HCT116 (cell line): ENCODE measurements around the gene EXOSC1. TPM values are rescaled to one million over a fixed set of nuclear protein-coding genes. Genes with fewer than 3 reads are reported as not detected.

Experiments used
- ATAC-seq: fragments of 200-7000 bp; cut with Tn5 transposase; 2 replicates; pipeline ENCODE4 v1.9.1; 2020; ENCODE audit warnings: mild to moderate bottlenecking, moderate library complexity
- BruUV-seq: library from RNA; stranded (reverse); fragments of 400-500 nt; replicated peaks from 2 replicates; lab custom pipeline; 2021; lab: Mats Ljungman, UMichigan
- CTCF ChIA-PET: fragments of 300-600 bp; sonication (Branson Sonifier 250); formaldehyde crosslinking; loops from one replicate; lab custom pipeline; 2021; ENCODE audit warnings: antibody characterized with exemption; lab: Charles Lee
- POLR2A ChIA-PET: fragments of 300-600, 350-600 bp; sonication (Branson Sonifier 250); formaldehyde crosslinking; loops from one replicate; lab custom pipeline; 2021; ENCODE audit warnings: antibody characterized with exemption; lab: Charles Lee
- RAD21 ChIA-PET, 2 experiments: fragments of 300-600 bp; sonication (Branson Sonifier 250); formaldehyde crosslinking; loops; one replicate each; lab custom pipeline; 2023; ENCODE audit warnings: low total read pairs in 2 of 2; ENCODE audit not compliant: uncharacterized antibody in 2 of 2, unreplicated experiment in 2 of 2, low non-redundant PET in 1 of 2; lab: Charles Lee
- DNase-seq: peaks from one replicate; pipeline ENCODE4 v3.0.0-alpha.2; 2010; ENCODE audit warnings: low read depth, low spot score
- H2AFZ ChIP-seq: fragments of 200-600 bp; shearing (Covaris generic), sonication (generic); 2 replicates; pipeline ENCODE4 v1.6.1; 2017; ENCODE audit warnings: low read depth, mixed run types, mixed read lengths, antibody characterized with exemption, low read length; ENCODE audit not compliant: poor library complexity, severe bottlenecking
- H3K27ac ChIP-seq: 2 replicates; pipeline ENCODE4 v1.5.1; 2012; ENCODE audit warnings: low read depth, low read length
- H3K27me3 ChIP-seq: fragments of 200-600 bp; sonication (generic); 2 replicates; pipeline ENCODE4 v1.6.1; 2016; ENCODE audit warnings: mixed run types, low read length, mixed read lengths; ENCODE audit not compliant: insufficient read depth
- H3K36me3 ChIP-seq, 2 experiments: fragments of 200-500 bp in 1 of 2; fragments of 200-600 bp in 1 of 2; sonication (Bioruptor generic) in 1 of 2; sonication (generic) in 1 of 2; 2 replicates each; pipeline versions ENCODE4 v1.5.1 to v1.6.1; 2014 to 2016; ENCODE audit warnings: low read length in 2 of 2, inconsistent platforms in 1 of 2, mixed read lengths in 1 of 2, mixed run types in 1 of 2; ENCODE audit not compliant: insufficient read depth in 2 of 2, control insufficient read depth in 1 of 2
- H3K4me1 ChIP-seq, 2 experiments: fragments of 200-600 bp in 1 of 2; sonication (generic) in 1 of 2; 2 replicates each; pipeline versions ENCODE4 v1.5.1 to v1.6.1; 2012 to 2017; ENCODE audit warnings: low read length in 2 of 2, inconsistent platforms in 1 of 2, mild to moderate bottlenecking in 1 of 2, mixed read lengths in 1 of 2, mixed run types in 1 of 2, moderate library complexity in 1 of 2; ENCODE audit not compliant: insufficient read depth in 2 of 2, control insufficient read depth in 1 of 2
- H3K4me2 ChIP-seq: fragments of 200-600 bp; sonication (generic); 2 replicates; pipeline ENCODE4 v1.6.1; 2017; ENCODE audit warnings: mixed run types, low read length, mixed read lengths
- H3K4me3 ChIP-seq, 2 experiments: fragments of 200-600 bp in 1 of 2; sonication (generic) in 1 of 2; replicated peaks in 1 of 2; 2 replicates each; pipeline ENCODE4 v1.5.1; 2011 to 2016; ENCODE audit warnings: low read length in 2 of 2, control low read depth in 1 of 2, low read depth in 1 of 2, mild to moderate bottlenecking in 1 of 2, mixed read lengths in 1 of 2, mixed run types in 1 of 2
- H3K79me2 ChIP-seq: fragments of 200-600 bp; sonication (generic); 2 replicates; pipeline ENCODE4 v1.6.1; 2017; ENCODE audit warnings: mild to moderate bottlenecking, mixed run types, low read length, moderate library complexity, mixed read lengths; ENCODE audit not compliant: insufficient read depth
- H3K9ac ChIP-seq: fragments of 200-600 bp; sonication (generic); 2 replicates; pipeline ENCODE4 v1.6.1; 2016; ENCODE audit warnings: low read length, mixed read lengths
- H3K9me2 ChIP-seq: fragments of 200-600 bp; sonication (generic), shearing (Covaris generic); 2 replicates; pipeline ENCODE4 v1.6.1; 2017; ENCODE audit warnings: mixed run types, mild to moderate bottlenecking, moderate library complexity; ENCODE audit not compliant: insufficient read depth
- H3K9me3 ChIP-seq, 2 experiments: fragments of 200-500 bp in 1 of 2; fragments of 200-600 bp in 1 of 2; sonication (Bioruptor generic) in 1 of 2; sonication (generic) in 1 of 2; 2 replicates each; pipeline ENCODE4 v1.6.1; 2014 to 2017; ENCODE audit warnings: low read length in 2 of 2, mixed read lengths in 2 of 2, inconsistent platforms in 1 of 2, low read depth in 1 of 2, mild to moderate bottlenecking in 1 of 2, mixed run types in 1 of 2, moderate library complexity in 1 of 2; ENCODE audit not compliant: control insufficient read depth in 1 of 2, insufficient read depth in 1 of 2
- H4K20me1 ChIP-seq: fragments of 200-600 bp; sonication (generic), shearing (Covaris generic); 2 replicates; pipeline ENCODE4 v1.6.1; 2017; ENCODE audit warnings: mixed run types, mild to moderate bottlenecking, moderate library complexity; ENCODE audit not compliant: insufficient read depth
- ATF3 ChIP-seq: IDR thresholded peaks from 2 replicates; pipeline ENCODE4 v1.6.1; 2012
- CBX3 ChIP-seq: IDR thresholded peaks from 2 replicates; pipeline ENCODE4 v1.6.1; 2012; ENCODE audit warnings: low read depth
- CEBPB ChIP-seq: IDR thresholded peaks from 2 replicates; pipeline ENCODE4 v1.6.1; 2012; ENCODE audit warnings: low read depth
- CTCF ChIP-seq, 3 experiments: fragments of 200-600 bp in 1 of 3; sonication (generic) in 1 of 3; IDR thresholded peaks in 2 of 3; conservative IDR thresholded peaks in 1 of 3; 2 replicates each; pipeline ENCODE4 v1.5.1; 2012 to 2017; ENCODE audit warnings: low read depth in 2 of 3, low read length in 2 of 3, antibody characterized with exemption in 1 of 3, borderline replicate concordance in 1 of 3, control low read depth in 1 of 3, mild to moderate bottlenecking in 1 of 3, mixed read lengths in 1 of 3, mixed run types in 1 of 3, moderate library complexity in 1 of 3; ENCODE audit not compliant: insufficient read depth in 1 of 3
- EGR1 ChIP-seq: IDR thresholded peaks from 2 replicates; pipeline ENCODE4 v1.6.1; 2012; ENCODE audit warnings: low read depth
- ELF1 ChIP-seq: IDR thresholded peaks from 2 replicates; pipeline ENCODE4 v1.6.1; 2012; ENCODE audit warnings: low read depth, borderline replicate concordance
- EZH2 ChIP-seq: fragments of 200-600 bp; sonication (generic); IDR thresholded peaks from 2 replicates; pipeline ENCODE4 v1.6.1; 2017; ENCODE audit warnings: antibody characterized with exemption, mixed run types
- JUND ChIP-seq: IDR thresholded peaks from 2 replicates; pipeline ENCODE4 v1.6.1; 2012
- MAX ChIP-seq: IDR thresholded peaks from 2 replicates; pipeline ENCODE4 v1.6.1; 2012
- POLR2A ChIP-seq: IDR thresholded peaks from 2 replicates; pipeline ENCODE4 v1.7.0; 2011; ENCODE audit warnings: borderline replicate concordance; ENCODE audit not compliant: insufficient read depth, insufficient read length; ENCODE audit errors: extremely low read depth
- POLR2AphosphoS5 ChIP-seq: IDR thresholded peaks from 2 replicates; pipeline ENCODE4 v1.6.1; 2011; ENCODE audit warnings: mild to moderate bottlenecking, low read depth, low read length, moderate library complexity
- RAD21 ChIP-seq: IDR thresholded peaks from 2 replicates; pipeline ENCODE4 v1.6.1; 2012; ENCODE audit warnings: low read depth, mild to moderate bottlenecking
- REST ChIP-seq: IDR thresholded peaks from 2 replicates; pipeline ENCODE4 v1.6.1; 2012; ENCODE audit warnings: low read depth
- SP1 ChIP-seq: IDR thresholded peaks from 2 replicates; pipeline ENCODE4 v1.6.1; 2012; ENCODE audit warnings: low read depth
- SRF ChIP-seq: IDR thresholded peaks from 2 replicates; pipeline ENCODE4 v1.6.1; 2012; ENCODE audit warnings: low read depth
- YY1 ChIP-seq: IDR thresholded peaks from 2 replicates; pipeline ENCODE4 v1.6.1; 2011; ENCODE audit warnings: low read length, low read depth, moderate library complexity, mild to moderate bottlenecking; ENCODE audit not compliant: insufficient replicate concordance; ENCODE audit errors: extremely low read depth
- ZBTB33 ChIP-seq: IDR thresholded peaks from 2 replicates; pipeline ENCODE4 v1.6.1; 2011; ENCODE audit warnings: mild to moderate bottlenecking, low read length, moderate library complexity; ENCODE audit not compliant: insufficient replicate concordance; ENCODE audit errors: extremely low read depth
- ZNF274 ChIP-seq: fragments of 200-500 bp; sonication (Bioruptor generic); IDR thresholded peaks from 2 replicates; pipeline ENCODE4 v1.6.1; 2014; ENCODE audit warnings: mild to moderate bottlenecking, low read depth, low read length, inconsistent platforms
- intact Hi-C: fragments of 100-400 bp; cut with micrococcal nuclease; formaldehyde crosslinking; loops from 2 replicates; pipeline ENCODE4 v1.10.0; 2022
- total RNA-seq: library from RNA; stranded (reverse); gene quantifications from one replicate; pipeline ENCODE4 v1.2.1, GENCODE V29; 2021; ENCODE audit not compliant: unreplicated experiment

EXOSC1 gene
- total RNA-seq, 1 experiment from 2014 or later: 38.9 TPM

- no TSS peak for BruUV-seq
- TF ChIP-seq REST (no peak), POLR2AphosphoS5 (no peak), CEBPB (no peak), ZNF274 (no peak), SP1 (no peak), RAD21 (no peak), ZBTB33 (no peak), JUND (no peak), ATF3 (no peak), EGR1 (no peak), SRF (no peak), POLR2A (no peak), YY1 (no peak), ELF1 (no peak), CBX3 (no peak), EZH2 (no peak), MAX (no peak), CTCF (IDR thresholded peaks at IDR 0.05 in 2 of 3, conservative IDR thresholded peaks at IDR 0.05 in 1 of 3; ENCODE audit: borderline replicate concordance in 1 of 3, insufficient read depth in 1 of 3, low read depth in 2 of 3, low read length in 2 of 3) (no peak)
- DNase-seq: no peak
- no peaks in the 10 kb centered on the region for H3K9me2 ChIP-seq
- H3K4me1 ChIP-seq: no peaks in the 10 kb centered on the region
- peaks cover 2% of the 10 kb centered on the region; the same call in 1 of the 2 replicates for H4K20me1 ChIP-seq
- H3K79me2 ChIP-seq: peaks cover 97% of the 10 kb centered on the region
- ChIA-PET RAD21 (no interaction called here), CTCF (no interaction called here), POLR2A (no interaction called here)
- intact Hi-C loops: no loop called here
- H2AFZ ChIP-seq: no peak overlapping the region
- H3K4me3 ChIP-seq: no peak overlapping the region
- H3K36me3 ChIP-seq: peaks cover 0 to 3% of the 10 kb centered on the region in 2 experiments; a peak in 1 of 4 replicates
- no peak for ATAC-seq
- no peaks in the 10 kb centered on the region for H3K9me3 ChIP-seq
- H3K4me2 ChIP-seq: no peak overlapping the region
- H3K27me3 ChIP-seq: no peaks in the 10 kb centered on the region
- H3K27ac ChIP-seq: no peak overlapping the region
- H3K9ac ChIP-seq: no peak overlapping the region
These were observed 44.8 kb upstream of the EXOSC1 start for GRCh38 chr10:97490592-97490991.
